GM20000 (cell line): Measurements from ENCODE around the gene RALB.

Experiments used
- DNase-seq: peaks from one replicate; pipeline ENCODE4 v3.0.0; 2012; ENCODE audit warnings: low spot score
- TF ChIP-seq, protein P1 (sequence below): IDR thresholded peaks from 2 replicates; pipeline ENCODE4 v1.5.1; 2012; ENCODE audit warnings: mild to moderate bottlenecking, control low read depth; ENCODE audit errors: extremely low read depth, missing control alignments

Gene RALB

DNA sequence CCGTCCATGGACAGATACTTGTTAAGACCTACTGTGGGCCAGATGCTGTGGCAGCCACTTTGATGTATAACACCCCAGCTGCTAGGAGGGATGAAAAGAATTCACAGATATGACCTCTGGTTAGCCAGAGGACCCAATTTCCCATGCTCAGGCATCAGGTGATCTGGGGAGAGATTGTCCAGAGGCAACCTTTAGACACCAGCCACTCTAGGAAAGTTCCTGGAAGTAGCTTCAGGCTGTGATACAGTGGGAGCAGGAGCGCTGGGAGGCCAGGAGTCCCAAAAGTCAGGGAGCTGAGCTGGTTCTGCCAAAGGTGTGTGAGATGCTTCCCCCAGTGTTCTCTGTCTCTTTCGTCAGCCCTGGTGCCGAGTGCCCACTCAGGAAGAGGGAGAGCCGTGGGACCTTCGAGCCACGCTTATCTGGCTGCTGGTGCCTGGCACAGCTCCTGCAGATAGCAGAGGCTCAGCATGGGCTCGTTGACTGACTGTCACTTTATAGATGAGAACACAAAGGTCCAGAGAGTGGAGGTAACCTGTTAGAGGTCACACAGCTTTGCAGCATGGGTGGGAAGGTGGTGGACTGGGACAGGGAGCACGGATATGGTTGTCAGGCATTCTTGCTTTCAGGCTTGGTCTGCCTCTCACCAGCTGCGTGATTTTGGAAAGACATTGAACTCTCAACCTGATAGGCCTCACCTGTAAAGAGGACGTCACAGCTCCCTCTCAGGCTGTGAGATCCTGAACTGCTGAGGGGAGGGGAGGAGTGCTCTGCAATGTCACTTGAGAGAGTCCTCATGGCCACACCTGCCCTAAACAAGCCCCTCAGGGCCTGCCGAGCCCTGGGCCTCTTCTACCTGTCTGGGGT lies 7.8 kb upstream of the RALB start:
- TF ChIP-seq, protein P1, sequence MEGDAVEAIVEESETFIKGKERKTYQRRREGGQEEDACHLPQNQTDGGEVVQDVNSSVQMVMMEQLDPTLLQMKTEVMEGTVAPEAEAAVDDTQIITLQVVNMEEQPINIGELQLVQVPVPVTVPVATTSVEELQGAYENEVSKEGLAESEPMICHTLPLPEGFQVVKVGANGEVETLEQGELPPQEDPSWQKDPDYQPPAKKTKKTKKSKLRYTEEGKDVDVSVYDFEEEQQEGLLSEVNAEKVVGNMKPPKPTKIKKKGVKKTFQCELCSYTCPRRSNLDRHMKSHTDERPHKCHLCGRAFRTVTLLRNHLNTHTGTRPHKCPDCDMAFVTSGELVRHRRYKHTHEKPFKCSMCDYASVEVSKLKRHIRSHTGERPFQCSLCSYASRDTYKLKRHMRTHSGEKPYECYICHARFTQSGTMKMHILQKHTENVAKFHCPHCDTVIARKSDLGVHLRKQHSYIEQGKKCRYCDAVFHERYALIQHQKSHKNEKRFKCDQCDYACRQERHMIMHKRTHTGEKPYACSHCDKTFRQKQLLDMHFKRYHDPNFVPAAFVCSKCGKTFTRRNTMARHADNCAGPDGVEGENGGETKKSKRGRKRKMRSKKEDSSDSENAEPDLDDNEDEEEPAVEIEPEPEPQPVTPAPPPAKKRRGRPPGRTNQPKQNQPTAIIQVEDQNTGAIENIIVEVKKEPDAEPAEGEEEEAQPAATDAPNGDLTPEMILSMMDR: no peak
- no peak for DNase-seq

DNA sequence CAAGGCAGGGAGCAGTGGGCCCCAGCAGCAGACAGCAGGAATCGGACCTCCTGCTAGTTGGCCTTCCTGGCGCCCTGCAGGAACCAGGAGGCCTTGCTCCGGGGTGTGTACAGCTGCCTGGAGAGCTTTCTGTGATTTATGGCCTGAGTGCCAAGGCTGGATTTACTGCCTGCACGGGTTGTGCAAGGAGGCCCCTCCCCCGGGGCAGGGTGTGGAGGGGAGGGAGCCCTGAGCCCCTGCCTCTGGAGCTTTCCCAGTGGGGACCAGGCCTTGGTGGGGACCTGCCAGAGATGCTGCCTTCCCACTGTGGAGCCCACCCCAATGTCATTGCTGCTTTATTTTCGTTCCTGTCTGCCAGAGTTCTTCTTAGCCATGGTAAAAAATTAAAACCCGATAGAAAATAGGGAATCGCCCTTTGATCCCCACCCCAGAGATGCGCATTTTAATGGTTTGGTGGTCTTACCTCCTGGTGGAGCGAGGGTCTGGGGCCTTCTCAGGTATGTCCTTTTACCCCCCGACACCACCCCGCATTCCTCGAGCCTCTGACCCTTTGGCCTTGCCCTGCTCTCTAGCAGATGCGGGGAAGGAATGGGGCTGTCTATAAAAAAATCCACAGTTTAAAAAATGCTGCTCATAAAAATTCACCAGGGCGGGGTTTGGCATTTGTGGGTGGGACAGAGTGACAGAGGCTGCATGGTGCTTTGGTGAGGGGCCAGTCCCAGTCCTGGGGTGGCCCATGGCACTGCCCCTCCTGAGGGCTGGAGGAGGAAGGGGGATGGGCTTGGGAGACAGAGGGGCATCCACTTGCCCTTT lies 6.9 kb upstream of the RALB start:
- TF ChIP-seq, protein P1: no peak
- DNase-seq: no peak

DNA sequence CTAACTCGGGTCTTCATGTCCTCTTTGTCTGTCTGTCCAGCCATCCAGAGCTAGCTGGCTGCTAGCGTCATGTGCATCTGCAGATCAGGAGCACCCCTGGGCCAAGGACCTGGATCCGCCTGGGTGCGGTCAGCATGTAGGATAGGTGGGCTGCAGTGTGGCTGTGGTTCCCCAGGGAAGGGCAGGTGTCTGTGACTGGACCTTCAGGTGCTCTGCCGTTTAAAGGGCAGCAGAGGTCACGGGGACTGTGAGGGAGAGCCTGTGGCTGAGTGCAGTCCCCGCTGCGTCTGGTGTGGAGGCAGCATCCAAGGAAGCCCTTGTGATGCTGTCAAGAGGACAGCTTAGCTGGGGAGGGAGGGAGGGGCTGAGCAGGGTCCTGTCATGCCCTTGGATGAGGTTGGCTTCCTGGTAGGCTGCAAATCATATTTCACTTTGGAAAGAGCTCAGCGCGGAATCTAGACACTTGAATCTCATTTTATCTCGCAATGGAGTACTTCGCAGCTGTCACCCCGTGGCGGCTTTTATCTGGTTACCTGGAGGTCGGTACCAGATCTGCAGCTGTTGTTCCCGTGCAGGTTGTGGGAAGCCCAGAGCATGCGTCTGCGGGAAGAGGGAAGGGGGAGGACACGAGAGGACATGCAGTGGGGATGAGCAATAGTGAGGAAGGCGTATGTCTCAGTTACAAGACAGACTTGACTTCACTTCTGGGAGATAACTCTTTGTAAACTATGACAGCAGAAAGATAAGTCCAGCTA lies 5.9 kb upstream of the RALB start:
- DNase-seq: no peak
- TF ChIP-seq, protein P1: no peak

DNA sequence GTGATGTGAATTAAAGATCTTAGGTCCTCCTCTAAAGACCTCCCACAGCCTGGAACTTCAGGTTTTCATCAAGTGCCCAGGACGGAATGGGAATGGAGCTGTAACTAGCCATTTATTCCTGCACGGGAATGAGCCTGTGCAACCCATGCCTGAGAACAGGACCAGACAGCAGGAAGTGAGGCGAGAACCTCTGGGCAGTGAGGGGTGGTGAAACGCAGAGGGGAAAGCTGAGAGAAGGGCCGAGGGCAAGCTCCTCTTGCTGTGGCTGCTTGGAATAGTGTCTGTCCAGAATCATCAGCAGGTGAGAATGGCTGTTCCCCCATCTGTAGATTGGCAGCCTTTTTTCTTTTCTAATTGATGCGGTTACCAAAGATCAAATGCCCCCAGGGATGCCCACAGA lies 4.8 kb upstream of the RALB start:
- DNase-seq: no peak
- TF ChIP-seq, protein P1: no peak

DNA sequence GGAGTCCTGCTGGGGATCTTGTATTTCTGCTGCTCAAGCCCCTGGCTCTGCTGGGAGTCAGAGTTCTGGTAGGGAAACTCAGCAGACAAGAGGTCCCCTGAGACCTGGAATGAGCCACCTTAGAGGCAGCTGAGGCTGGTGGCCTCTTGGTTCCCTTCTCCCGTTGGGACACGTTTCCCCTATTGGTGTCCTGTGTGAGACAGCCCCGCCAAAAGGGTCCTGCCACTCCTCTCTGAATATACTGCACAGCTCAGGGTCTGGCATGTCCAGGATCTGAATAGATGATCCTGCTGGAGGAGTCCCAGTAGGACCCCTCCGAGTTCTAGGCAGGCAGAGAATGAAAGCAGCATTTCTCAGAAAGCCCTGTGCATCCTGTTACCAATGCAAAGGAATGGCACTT lies 2.0 kb upstream of the RALB start:
- DNase-seq: no peak
- TF ChIP-seq, protein P1: no peak

DNA sequence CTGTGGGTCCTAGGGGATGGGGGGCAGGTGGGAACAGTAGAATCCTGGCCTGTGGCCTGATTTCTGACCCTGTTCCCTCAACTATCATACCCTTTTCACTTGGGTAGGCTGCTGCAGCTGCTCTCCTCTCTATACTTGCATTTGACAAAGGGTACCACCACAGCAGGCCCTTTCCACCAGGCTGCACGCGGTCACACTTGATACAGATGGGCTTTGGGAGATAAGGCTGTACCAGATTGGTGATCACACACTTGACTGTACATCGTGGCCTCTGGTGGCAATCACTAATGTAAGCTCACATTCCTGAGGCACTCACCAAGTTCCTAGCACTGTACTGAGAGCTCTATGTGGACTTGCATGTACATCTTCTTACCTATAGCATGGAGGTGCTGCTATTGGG lies 1.6 kb upstream of the RALB start:
- DNase-seq: no peak
- TF ChIP-seq, protein P1: no peak

DNA sequence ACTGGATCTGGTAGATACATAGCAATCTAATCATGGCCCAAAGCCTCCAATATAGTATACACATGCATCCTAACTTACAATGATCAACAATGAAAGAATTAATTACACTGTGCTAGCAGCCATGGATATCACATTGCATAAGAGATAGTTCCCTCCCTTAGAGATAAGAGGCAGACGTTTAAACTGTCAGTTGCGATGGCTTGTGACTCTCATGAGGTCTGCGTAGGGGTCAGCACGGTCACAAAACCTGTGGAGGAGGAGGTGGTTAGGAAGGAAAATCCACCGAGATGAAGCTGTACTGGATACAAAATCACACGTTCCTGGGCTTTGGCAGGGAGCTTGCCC lies 800 bp upstream of the RALB start:
- no peak for DNase-seq
- TF ChIP-seq, protein P1: no peak
